Mesothelial cell of epicardium (in vitro differentiated cells): ENCODE measurements around the gene KLHL34. TPM values are rescaled to one million over a fixed set of nuclear protein-coding genes. Genes with fewer than 3 reads are reported as not detected.

ENCODE experiments used
- DNase-seq, 2 experiments: peaks; one replicate each; pipeline ENCODE4 v3.0.0; 2021; ENCODE audit warnings: low spot score in 2 of 2; ENCODE audit not compliant: unreplicated experiment in 2 of 2
- H3K27ac Mint-ChIP-seq: 2 replicates; pipeline ENCODE4 v1.8.0; 2021; ENCODE audit warnings: mixed read lengths
- H3K27me3 Mint-ChIP-seq: 2 replicates; pipeline ENCODE4 v1.8.0; 2021; ENCODE audit warnings: low read depth, mixed read lengths
- H3K36me3 Mint-ChIP-seq: 2 replicates; pipeline ENCODE4 v1.8.0; 2021; ENCODE audit warnings: mixed read lengths
- H3K4me1 Mint-ChIP-seq: 2 replicates; pipeline ENCODE4 v1.8.0; 2021; ENCODE audit warnings: mixed read lengths
- H3K4me3 Mint-ChIP-seq: 2 replicates; pipeline ENCODE4 v1.8.0; 2021; ENCODE audit warnings: mild to moderate bottlenecking, moderate library complexity, mixed read lengths
- H3K9me3 Mint-ChIP-seq: 2 replicates; pipeline ENCODE4 v1.8.0; 2021; ENCODE audit warnings: mixed read lengths
- CTCF ChIP-seq: fragments of 200-600 bp; sonication (generic); IDR thresholded peaks from one replicate; pipeline ENCODE4 v1.5.0; 2021; ENCODE audit warnings: antibody characterized with exemption; ENCODE audit not compliant: unreplicated experiment
- total RNA-seq: library from RNA; stranded (reverse); gene quantifications from 3 replicates; pipeline ENCODE4 v1.2.1, GENCODE V29; 2021

KLHL34 gene
- total RNA-seq, 1 donor from 2014 or later, result not detected

- H3K4me3 Mint-ChIP-seq, result no peak overlapping the region
- no peak overlapping the region for H3K27ac Mint-ChIP-seq
- H3K27me3 Mint-ChIP-seq, result peaks cover 4% of the 10 kb centered on the region
- H3K36me3 Mint-ChIP-seq, result no peaks in the 10 kb centered on the region
- peaks cover 10% of the 10 kb centered on the region for H3K9me3 Mint-ChIP-seq
- peaks cover 21% of the 10 kb centered on the region for H3K4me1 Mint-ChIP-seq
- no peak for DNase-seq
- TF ChIP-seq CTCF, result no peak
Observed at GRCh38 chrX:21675931-21676330, 17.8 kb upstream of the KLHL34 start.

DNA sequence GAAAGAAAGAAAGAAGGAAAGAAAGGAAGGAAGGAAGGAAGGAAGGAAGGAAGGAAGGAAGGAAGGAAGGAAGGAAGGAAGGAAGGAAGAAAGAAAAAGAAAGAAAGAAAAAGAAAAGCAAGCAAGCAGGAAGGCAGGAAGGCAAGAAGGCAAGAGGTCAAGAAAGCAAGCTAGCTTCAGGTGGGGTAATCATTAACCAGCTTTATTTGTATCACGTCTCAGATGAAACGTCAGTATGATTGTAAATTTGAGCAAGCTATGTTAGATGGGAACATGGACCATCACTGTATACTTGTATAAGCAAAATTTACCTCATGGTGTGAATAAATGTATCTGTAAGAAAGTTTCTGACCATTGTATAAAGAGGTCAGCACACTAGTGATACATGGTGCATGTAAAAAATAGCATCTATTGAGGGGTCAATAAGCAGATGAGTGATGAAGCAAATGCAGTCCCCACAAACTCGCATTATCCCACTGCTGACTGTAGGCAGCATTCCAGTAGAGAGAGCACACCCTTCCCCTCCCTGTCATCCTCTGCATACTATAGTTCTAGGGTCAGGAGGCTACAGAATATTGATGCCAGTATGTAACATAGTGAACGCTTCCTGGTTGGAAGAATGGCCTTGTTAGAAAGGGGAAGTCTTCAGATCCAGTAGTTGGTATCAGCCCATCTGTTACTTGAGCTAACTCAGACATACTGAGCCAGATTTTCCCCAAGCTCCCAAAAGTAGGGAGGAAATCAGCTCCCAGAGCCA is 16.5 kb upstream of the KLHL34 start:
- H3K36me3 Mint-ChIP-seq, result no peaks in the 10 kb centered on the region
- no peak for TF ChIP-seq CTCF
- no peak overlapping the region for H3K27ac Mint-ChIP-seq
- H3K27me3 Mint-ChIP-seq, result peaks cover 2% of the 10 kb centered on the region
- H3K4me1 Mint-ChIP-seq, result peaks cover 21% of the 10 kb centered on the region
- DNase-seq, result no peak
- H3K9me3 Mint-ChIP-seq, result peaks cover 10% of the 10 kb centered on the region
- H3K4me3 Mint-ChIP-seq, result no peak overlapping the region

- Mint-ChIP-seq H3K9me3 (peaks cover 8% of the 10 kb centered on the region), H3K27ac (no peak overlapping the region)
- no peak for DNase-seq
Observed at GRCh38 chrX:21666679-21667078, 8.5 kb upstream of the KLHL34 start.

DNA sequence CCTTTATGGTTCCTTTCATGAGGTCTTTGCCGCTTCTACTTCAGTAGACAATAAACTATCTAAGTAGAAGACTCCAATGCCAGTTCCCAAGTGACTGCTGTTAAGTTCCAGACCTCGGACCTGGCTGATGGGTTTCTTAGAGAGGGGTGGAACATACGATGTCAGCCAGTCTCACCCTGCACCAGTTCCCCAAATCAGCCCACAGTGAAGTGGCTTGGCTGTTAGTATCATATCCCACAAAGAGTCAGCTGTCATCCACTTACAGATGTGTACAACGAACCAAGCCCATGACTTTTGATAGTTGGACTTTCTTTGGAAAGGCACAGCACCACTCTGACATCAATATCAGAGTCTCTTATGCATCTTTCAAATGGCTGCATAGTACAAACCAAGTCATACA is 8.1 kb upstream of the KLHL34 start:
- no peaks in the 10 kb centered on the region for H3K4me1 Mint-ChIP-seq
- no peak for TF ChIP-seq CTCF
- no peak overlapping the region for H3K27ac Mint-ChIP-seq
- peaks cover 8% of the 10 kb centered on the region for H3K9me3 Mint-ChIP-seq
- H3K4me3 Mint-ChIP-seq, result no peak overlapping the region
- no peaks in the 10 kb centered on the region for H3K36me3 Mint-ChIP-seq
- H3K27me3 Mint-ChIP-seq, result peaks cover 3% of the 10 kb centered on the region
- no peak for DNase-seq

More at GRCh38 chrX:21666679-21667078, 8.5 kb upstream of the KLHL34 start:
- H3K4me3 Mint-ChIP-seq, result no peak overlapping the region
- TF ChIP-seq CTCF, result no peak
- H3K36me3 Mint-ChIP-seq, result no peaks in the 10 kb centered on the region
- H3K27me3 Mint-ChIP-seq, result peaks cover 3% of the 10 kb centered on the region
- H3K4me1 Mint-ChIP-seq, result no peaks in the 10 kb centered on the region

GRCh38 chrX:21662761-21663160 is 4.6 kb upstream of the KLHL34 start:
- no peaks in the 10 kb centered on the region for H3K4me1 Mint-ChIP-seq
- H3K9me3 Mint-ChIP-seq, result peaks cover 3% of the 10 kb centered on the region
- TF ChIP-seq CTCF, result no peak
- H3K27me3 Mint-ChIP-seq, result peaks cover 1% of the 10 kb centered on the region
- H3K4me3 Mint-ChIP-seq, result no peak overlapping the region
- peaks cover 4% of the 10 kb centered on the region for H3K36me3 Mint-ChIP-seq
- DNase-seq, result no peak
- H3K27ac Mint-ChIP-seq, result no peak overlapping the region

- DNase-seq, result no peak
- TF ChIP-seq CTCF, result no peak
- Mint-ChIP-seq H3K9me3 (peaks cover 3% of the 10 kb centered on the region), H3K4me3 (no peak overlapping the region), H3K36me3 (peaks cover 6% of the 10 kb centered on the region), H3K4me1 (no peaks in the 10 kb centered on the region), H3K27ac (no peak overlapping the region), H3K27me3 (peaks cover 1% of the 10 kb centered on the region)
Observed at GRCh38 chrX:21661316-21661715, 3.2 kb upstream of the KLHL34 start.
